IPS-NIHi7 (cell line): ENCODE data around the gene MDK.

ENCODE experiments used
- DNase-seq: peaks from one replicate; pipeline ENCODE4 v3.0.0; 2012; ENCODE audit warnings: mixed read lengths; ENCODE audit errors: extremely low spot score

MDK gene

GRCh38 chr11:46381048-46381818 is at the start of gene MDK:
Gene MDK, plus strand, starts transcription at chr11:46381669. Its CDS starts 389 bp downstream, at chr11:46382058.
- peak; percentile 77 for DNase-seq

GRCh38 chr11:46332093-46332567 is 49.3 kb upstream of the MDK start:
- DNase-seq, result no peak

- DNase-seq, result peak; percentile 57
These were observed 48.7 kb upstream of the MDK start for GRCh38 chr11:46332568-46333393.

- no peak for DNase-seq
These were observed 48.0 kb upstream of the MDK start for GRCh38 chr11:46333394-46333947.

GRCh38 chr11:46334211-46334610 is 47.3 kb upstream of the MDK start:
- no peak for DNase-seq

- no peak for DNase-seq
These were observed 46.2 kb upstream of the MDK start for GRCh38 chr11:46335271-46335670.

GRCh38 chr11:46335890-46336562 is 45.4 kb upstream of the MDK start:
- DNase-seq, result no peak

- no peak for DNase-seq
These were observed 44.8 kb upstream of the MDK start for GRCh38 chr11:46336563-46337180.

GRCh38 chr11:46337626-46338345 is 43.7 kb upstream of the MDK start:
- DNase-seq, result no peak

GRCh38 chr11:46338636-46338987 is 42.9 kb upstream of the MDK start:
- DNase-seq, result no peak

GRCh38 chr11:46338988-46339666 is 42.3 kb upstream of the MDK start:
- DNase-seq, result peak; percentile 85

- DNase-seq, result no peak
These were observed 41.7 kb upstream of the MDK start for GRCh38 chr11:46339816-46340215.

- DNase-seq, result no peak
These were observed 40.0 kb upstream of the MDK start for GRCh38 chr11:46341454-46341853.

- DNase-seq, result no peak
These were observed 39.2 kb upstream of the MDK start for GRCh38 chr11:46342239-46342638.

GRCh38 chr11:46343520-46343919 is 37.9 kb upstream of the MDK start:
- no peak for DNase-seq

- peak; percentile 51 for DNase-seq
These were observed 36.3 kb upstream of the MDK start for GRCh38 chr11:46345131-46345597.

GRCh38 chr11:46345881-46346484 is 35.5 kb upstream of the MDK start:
- no peak for DNase-seq

GRCh38 chr11:46346886-46347636 is 34.4 kb upstream of the MDK start, which contains the start of gene DGKZ:
Gene DGKZ, plus strand, starts transcription at chr11:46347463. Its CDS starts 197 bp downstream, at chr11:46347660.
- peak; percentile 91 for DNase-seq
